ENCODE results near the gene DOHH. TPM values are rescaled to one million over a fixed set of nuclear protein-coding genes. Genes with fewer than 3 reads are reported as not detected.

Gene DOHH
- total RNA-seq, 1 experiment from 2014 or later = 51.4 TPM

GRCh38 chr19:3546119-3546518, 45.6 kb upstream of the DOHH start:
- Histone ChIP-seq H3K9me2 (replicated peaks; ENCODE audit: low read length) (no peaks in the 10 kb centered on the region), H2AFZ (ENCODE audit: low read length) (no peak overlapping the region), H3K9ac (ENCODE audit: low read length) (no peak overlapping the region), H3K27ac (ENCODE audit: low read length) (no peak overlapping the region), H3K36me3 (ENCODE audit: low read depth, low read length) (0 out of 2 replicates have a peak, but pooled peaks cover 6% of the 10 kb centered on the region), H4K20me1 (ENCODE audit: low read length) (no peaks in the 10 kb centered on the region), H3K79me2 (ENCODE audit: low read length) (no peaks in the 10 kb centered on the region), H3F3A (ENCODE audit: low read length, unreplicated experiment) (no peaks in the 10 kb centered on the region), H3K4me3 (ENCODE audit: low read length) (no peak overlapping the region), H3K4me1 (ENCODE audit: insufficient read depth, low read length) (no peaks in the 10 kb centered on the region), H3K27me3 (ENCODE audit: low read length) (no peaks in the 10 kb centered on the region), H3K9me3 (ENCODE audit: low read length) (no peaks in the 10 kb centered on the region), H3K4me2 (ENCODE audit: low read length) (no peak overlapping the region)
- TF ChIP-seq EZH2phosphoT487 (IDR thresholded peaks at IDR 0.05; ENCODE audit: borderline replicate concordance, low read length) (no peak), EZH2 (IDR thresholded peaks at IDR 0.05; ENCODE audit: low read length, unreplicated experiment) (no peak), CTCF (conservative IDR thresholded peaks at IDR 0.05; ENCODE audit: low read depth, low read length) (no peak)
- CTCF ChIA-PET = no interaction called here
- DNase-seq (no peak), ATAC-seq (no peak)
- POLR2A ChIA-PET (ENCODE audit: unreplicated experiment) = no interaction called here
- BruUV-seq (replicated peaks) = no TSS peak
- intact Hi-C loops (cut with micrococcal nuclease) = no loop called here

GRCh38 chr19:3545669-3546034, 45.2 kb upstream of the DOHH start:
- H3K9me2 ChIP-seq (replicated peaks; ENCODE audit: low read length) = no peaks in the 10 kb centered on the region
- no peak for ATAC-seq
- no peaks in the 10 kb centered on the region for H3F3A ChIP-seq (ENCODE audit: low read length, unreplicated experiment)
- H3K9ac ChIP-seq (ENCODE audit: low read length) = no peak overlapping the region
- H3K79me2 ChIP-seq (ENCODE audit: low read length) = no peaks in the 10 kb centered on the region
- no peak for DNase-seq
- ChIA-PET POLR2A (ENCODE audit: unreplicated experiment) (interaction anchor here (0.6 kb wide), 1 partner anchor 11 kb away, joined by 13 read pairs; no protein-coding TSS in a partner anchor), CTCF (no interaction called here)
- no peak overlapping the region for H3K4me2 ChIP-seq (ENCODE audit: low read length)
- intact Hi-C loops (cut with micrococcal nuclease) = no loop called here
- BruUV-seq (replicated peaks) = no TSS peak
- no peak overlapping the region for H3K27ac ChIP-seq (ENCODE audit: low read length)
- no peaks in the 10 kb centered on the region for H3K27me3 ChIP-seq (ENCODE audit: low read length)
- 0 out of 2 replicates have a peak, but pooled peaks cover 6% of the 10 kb centered on the region for H3K36me3 ChIP-seq (ENCODE audit: low read depth, low read length)
- H3K4me3 ChIP-seq (ENCODE audit: low read length) = no peak overlapping the region
- no peak for TF ChIP-seq EZH2phosphoT487 (IDR thresholded peaks at IDR 0.05; ENCODE audit: borderline replicate concordance, low read length)
- TF ChIP-seq CTCF (conservative IDR thresholded peaks at IDR 0.05; ENCODE audit: low read depth, low read length) = no peak
- no peak for TF ChIP-seq EZH2 (IDR thresholded peaks at IDR 0.05; ENCODE audit: low read length, unreplicated experiment)
- no peaks in the 10 kb centered on the region for H3K4me1 ChIP-seq (ENCODE audit: insufficient read depth, low read length)
- no peak overlapping the region for H2AFZ ChIP-seq (ENCODE audit: low read length)
- no peaks in the 10 kb centered on the region for H4K20me1 ChIP-seq (ENCODE audit: low read length)
- H3K9me3 ChIP-seq (ENCODE audit: low read length) = no peaks in the 10 kb centered on the region

DNA sequence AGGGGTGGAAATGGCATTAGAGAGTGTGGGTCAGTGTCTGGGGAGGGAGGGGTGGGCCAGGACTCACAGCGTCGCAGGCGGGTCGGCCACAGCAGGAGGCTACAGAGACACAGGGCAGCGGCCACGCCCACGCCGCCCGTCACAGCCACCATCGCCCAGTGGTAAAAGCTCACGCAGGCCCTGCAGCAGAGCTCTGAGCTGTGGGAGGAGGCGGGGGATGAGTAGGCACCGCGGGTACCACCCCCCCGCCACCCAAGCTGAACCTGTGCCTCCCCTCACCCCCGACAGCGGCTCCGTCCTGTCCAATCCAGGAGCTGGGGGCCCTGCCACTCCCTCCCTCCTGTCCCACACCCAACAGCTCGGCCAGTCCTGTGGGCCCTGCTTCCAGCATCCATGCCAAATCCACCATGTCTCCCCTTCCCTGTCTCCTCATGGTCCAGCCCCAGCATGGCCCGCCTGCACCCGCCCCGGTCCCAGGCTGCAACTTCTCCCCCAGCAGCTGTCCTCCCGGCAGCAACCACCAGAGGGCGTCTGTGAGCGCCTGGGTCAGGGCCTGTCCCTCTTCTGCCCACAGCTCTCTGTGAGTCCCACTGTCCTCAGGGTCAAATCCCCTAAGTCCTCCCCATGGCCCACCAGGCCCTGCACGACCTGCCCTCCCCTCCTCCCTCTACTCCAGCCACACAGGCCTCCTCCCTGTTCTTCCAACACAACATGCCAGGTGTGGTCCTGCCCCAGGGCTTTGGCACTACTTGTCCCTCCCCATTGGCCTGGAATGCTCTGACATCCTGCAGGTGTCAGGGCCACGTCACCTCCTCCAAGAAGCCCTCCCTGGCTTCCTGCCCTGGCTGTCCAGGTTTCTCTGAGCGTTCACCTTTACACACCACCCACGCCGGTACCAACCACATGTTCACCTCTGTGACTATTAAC, 44.5 kb upstream of the DOHH start:
- Histone ChIP-seq H3K9me3 (ENCODE audit: low read length) (no peaks in the 10 kb centered on the region), H3K27me3 (ENCODE audit: low read length) (no peaks in the 10 kb centered on the region), H3K9me2 (replicated peaks; ENCODE audit: low read length) (no peaks in the 10 kb centered on the region), H2AFZ (ENCODE audit: low read length) (no peak overlapping the region), H3K4me3 (ENCODE audit: low read length) (no peak overlapping the region), H3K9ac (ENCODE audit: low read length) (no peak overlapping the region), H3F3A (ENCODE audit: low read length, unreplicated experiment) (no peaks in the 10 kb centered on the region), H4K20me1 (ENCODE audit: low read length) (no peaks in the 10 kb centered on the region), H3K79me2 (ENCODE audit: low read length) (no peaks in the 10 kb centered on the region), H3K36me3 (ENCODE audit: low read depth, low read length) (0 out of 2 replicates have a peak, but pooled peaks cover 6% of the 10 kb centered on the region), H3K27ac (ENCODE audit: low read length) (no peak overlapping the region), H3K4me2 (ENCODE audit: low read length) (no peak overlapping the region), H3K4me1 (ENCODE audit: insufficient read depth, low read length) (no peaks in the 10 kb centered on the region)
- ChIA-PET CTCF (no interaction called here), POLR2A (ENCODE audit: unreplicated experiment) (interaction anchor here (0.6 kb wide), 1 partner anchor 12 kb away, joined by 13 read pairs; no protein-coding TSS in a partner anchor)
- intact Hi-C loops (cut with micrococcal nuclease) = no loop called here
- DNase-seq (peak; percentile 60), ATAC-seq (peak; percentile 68)
- TF ChIP-seq CTCF (conservative IDR thresholded peaks at IDR 0.05; ENCODE audit: low read depth, low read length) (peak; percentile 85), EZH2phosphoT487 (IDR thresholded peaks at IDR 0.05; ENCODE audit: borderline replicate concordance, low read length) (no peak), EZH2 (IDR thresholded peaks at IDR 0.05; ENCODE audit: low read length, unreplicated experiment) (no peak)
- BruUV-seq (replicated peaks) = no TSS peak

Data from PC-3 (cell line).